DND-41 (cell line): ENCODE results near the gene BLCAP.

Source experiments
- EZH2 ChIP-seq: IDR thresholded peaks from 3 replicates; pipeline ENCODE4 v1.6.1; 2012; ENCODE audit warnings: borderline replicate concordance, low read depth, mild to moderate bottlenecking, moderate library complexity, low read length, inconsistent platforms; ENCODE audit not compliant: severe bottlenecking
- TF ChIP-seq, protein P1 (sequence below): IDR thresholded peaks from 2 replicates; pipeline ENCODE4 v1.5.1; 2012; ENCODE audit warnings: borderline replicate concordance, low read length, moderate library complexity, mild to moderate bottlenecking; ENCODE audit not compliant: poor library complexity, severe bottlenecking; ENCODE audit errors: extremely low read depth

DNA sequence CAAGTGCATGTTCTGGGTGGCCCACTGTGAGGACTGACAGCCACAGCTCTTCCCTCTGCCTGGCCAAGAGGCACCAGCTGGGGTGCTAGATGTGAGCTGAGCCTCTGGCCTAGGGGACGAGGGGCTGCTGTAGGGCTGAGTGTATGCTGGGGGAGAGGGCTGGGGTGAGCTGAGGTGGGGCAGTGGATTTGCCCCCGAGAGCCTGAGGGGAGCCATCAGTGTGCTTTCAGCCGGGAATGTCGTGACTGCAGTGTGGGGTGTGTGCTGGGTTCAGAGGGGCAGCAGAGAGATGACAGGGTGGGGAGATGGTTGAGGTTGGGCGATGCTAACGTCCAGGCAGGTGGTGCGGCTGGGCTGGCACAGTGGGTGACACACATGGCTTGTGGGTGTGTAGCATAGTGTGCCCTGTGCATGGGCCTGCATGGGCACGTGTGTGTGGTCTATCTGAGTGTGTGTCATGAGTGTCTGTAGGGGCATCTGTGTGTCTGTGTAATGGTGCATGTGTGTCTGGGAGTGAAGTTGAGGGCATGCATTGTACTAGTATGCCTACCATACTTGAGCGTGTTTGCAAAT is 46.0 kb upstream of the BLCAP start:
- TF ChIP-seq, protein P1, sequence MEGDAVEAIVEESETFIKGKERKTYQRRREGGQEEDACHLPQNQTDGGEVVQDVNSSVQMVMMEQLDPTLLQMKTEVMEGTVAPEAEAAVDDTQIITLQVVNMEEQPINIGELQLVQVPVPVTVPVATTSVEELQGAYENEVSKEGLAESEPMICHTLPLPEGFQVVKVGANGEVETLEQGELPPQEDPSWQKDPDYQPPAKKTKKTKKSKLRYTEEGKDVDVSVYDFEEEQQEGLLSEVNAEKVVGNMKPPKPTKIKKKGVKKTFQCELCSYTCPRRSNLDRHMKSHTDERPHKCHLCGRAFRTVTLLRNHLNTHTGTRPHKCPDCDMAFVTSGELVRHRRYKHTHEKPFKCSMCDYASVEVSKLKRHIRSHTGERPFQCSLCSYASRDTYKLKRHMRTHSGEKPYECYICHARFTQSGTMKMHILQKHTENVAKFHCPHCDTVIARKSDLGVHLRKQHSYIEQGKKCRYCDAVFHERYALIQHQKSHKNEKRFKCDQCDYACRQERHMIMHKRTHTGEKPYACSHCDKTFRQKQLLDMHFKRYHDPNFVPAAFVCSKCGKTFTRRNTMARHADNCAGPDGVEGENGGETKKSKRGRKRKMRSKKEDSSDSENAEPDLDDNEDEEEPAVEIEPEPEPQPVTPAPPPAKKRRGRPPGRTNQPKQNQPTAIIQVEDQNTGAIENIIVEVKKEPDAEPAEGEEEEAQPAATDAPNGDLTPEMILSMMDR, result no peak
- TF ChIP-seq EZH2, result no peak
